K562 (cell line): ENCODE measurements around the gene LMAN1L. TPM values are rescaled to one million over a fixed set of nuclear protein-coding genes. Genes with fewer than 3 reads are reported as not detected.
A peak's percentile ranks its signal among the peaks of the same experiment; 100 is the strongest.

Experiments used
- ATAC-seq: fragments of 200-7000 bp; cut with Tn5 transposase; 3 replicates; pipeline ENCODE4 v1.9.1; 2020; ENCODE audit warnings: moderate library complexity
- BruUV-seq: library from RNA; stranded (reverse); fragments of 400-500 nt; replicated peaks from 2 replicates; lab custom pipeline; 2021; lab: Mats Ljungman, UMichigan
- CTCF ChIA-PET: fragments of 300-600 bp; formaldehyde crosslinking; extraction: SDS; loops from one replicate; lab custom pipeline; 2021; ENCODE audit warnings: low intra/inter-chr PET ratio; lab: Yijun Ruan, JAX
- POLR2A ChIA-PET: fragments of 300-600, 350-650 bp; sonication (Branson Sonifier 250); formaldehyde crosslinking; extraction: SDS; loops from one replicate; lab custom pipeline; 2021; ENCODE audit warnings: antibody characterized with exemption, inconsistent platforms; lab: Yijun Ruan, JAX
- DNase-seq, 4 experiments: peaks; one replicate each; pipeline versions ENCODE4 v3.0.0 to v3.0.0-alpha.2; 2011 to 2018; ENCODE audit warnings: low spot score in 3 of 4, mixed read lengths in 3 of 4; ENCODE audit errors: extremely low read depth in 1 of 4
- FAIRE-seq: peaks from 2 replicates; lab custom pipeline; 2011; peaks lifted over from hg19 to GRCh38; lab: Jason Lieb, UNC
- H2AFZ ChIP-seq: 2 replicates; pipeline ENCODE4 v1.6.0; 2011; ENCODE audit warnings: low read depth, low read length, control low read depth, inconsistent platforms
- H3K27ac ChIP-seq: fragments of 200-600 bp; 3 replicates; pipeline ENCODE4 v1.8.0; 2011; ENCODE audit warnings: low read depth, mild to moderate bottlenecking, control low read depth, inconsistent platforms, low read length, moderate library complexity, mixed read lengths; ENCODE audit errors: extremely low read depth
- H3K27me3 ChIP-seq, 2 experiments: fragments of 300-600 bp in 1 of 2; 2 replicates in 1 of 2; 3 replicates in 1 of 2; pipeline versions ENCODE4 v1.6.0 to v1.8.0; 2011; ENCODE audit warnings: inconsistent platforms in 2 of 2, low read length in 2 of 2, mild to moderate bottlenecking in 1 of 2, mixed read lengths in 1 of 2, moderate library complexity in 1 of 2; ENCODE audit not compliant: control insufficient read depth in 2 of 2, insufficient read depth in 2 of 2
- H3K36me3 ChIP-seq: fragments of 300-600 bp; 3 replicates; pipeline ENCODE4 v1.8.0; 2011; ENCODE audit warnings: mild to moderate bottlenecking, low read length, inconsistent platforms; ENCODE audit not compliant: control insufficient read depth, insufficient read depth
- H3K4me1 ChIP-seq, 2 experiments: fragments of 200-600 bp in 1 of 2; replicated peaks in 1 of 2; 2 replicates in 1 of 2; 3 replicates in 1 of 2; pipeline versions ENCODE4 v1.5.1 to v1.8.0; 2011; ENCODE audit warnings: inconsistent platforms in 2 of 2, low read length in 2 of 2, mild to moderate bottlenecking in 1 of 2, mixed read lengths in 1 of 2, moderate library complexity in 1 of 2; ENCODE audit not compliant: control insufficient read depth in 2 of 2, insufficient read depth in 2 of 2
- H3K4me2 ChIP-seq: 2 replicates; pipeline ENCODE4 v1.6.1; 2011; ENCODE audit warnings: low read length, control low read depth, inconsistent platforms, mixed read lengths; ENCODE audit not compliant: insufficient read depth
- H3K4me3 ChIP-seq: fragments of 200-600 bp; sonication (generic), shearing (Covaris generic); 2 replicates; pipeline ENCODE4 v1.5.1; 2016; ENCODE audit warnings: control low read depth, inconsistent platforms
- H3K79me2 ChIP-seq: fragments of 200-600 bp; 3 replicates; pipeline ENCODE4 v1.8.0; 2011; ENCODE audit warnings: low read length, inconsistent platforms; ENCODE audit not compliant: control insufficient read depth, insufficient read depth
- H3K9ac ChIP-seq, 2 experiments: 2 replicates each; pipeline versions ENCODE4 v1.6.0 to v1.6.1; 2011; ENCODE audit warnings: low read depth in 2 of 2, low read length in 2 of 2, control low read depth in 1 of 2, inconsistent platforms in 1 of 2, mild to moderate bottlenecking in 1 of 2, mixed read lengths in 1 of 2; ENCODE audit not compliant: insufficient read depth in 1 of 2
- H3K9me1 ChIP-seq: one replicate; pipeline ENCODE4 v1.6.0; 2011; ENCODE audit warnings: inconsistent platforms, mild to moderate bottlenecking, low read length, moderate library complexity; ENCODE audit not compliant: control insufficient read depth, insufficient read depth
- H3K9me3 ChIP-seq: replicated peaks from 2 replicates; pipeline ENCODE4 v1.5.1; 2011; ENCODE audit warnings: low read depth, low read length, inconsistent platforms; ENCODE audit not compliant: control insufficient read depth, insufficient read depth
- H4K20me1 ChIP-seq: replicated peaks from 2 replicates; pipeline ENCODE4 v1.6.1; 2011; ENCODE audit warnings: low read length, inconsistent platforms, mixed read lengths; ENCODE audit not compliant: control insufficient read depth, insufficient read depth
- FOXA3 ChIP-seq, 2 experiments: fragments of 450-650 bp in 1 of 2; sonication (generic) in 1 of 2; formaldehyde crosslinking; IDR thresholded peaks in 1 of 2; conservative IDR thresholded peaks in 1 of 2; 2 replicates each; pipeline versions ENCODE4 v1.4.0 to v1.8.0; 2020 to 2022; ENCODE audit warnings: mild to moderate bottlenecking in 2 of 2, missing genetic modification reagents in 1 of 2
- GABPB1 ChIP-seq: sonication (generic); formaldehyde crosslinking; IDR thresholded peaks from 2 replicates; pipeline ENCODE4 v1.8.0; 2022; ENCODE audit warnings: mild to moderate bottlenecking, missing genetic modification reagents
- GTF2E2 ChIP-seq: fragments of 200-800 bp; sonication (Bioruptor generic); IDR thresholded peaks from 2 replicates; pipeline ENCODE4 v1.6.1; 2016; ENCODE audit warnings: missing genetic modification characterization, missing compliant biosample characterization
- HNRNPLL ChIP-seq: fragments of 200-400 bp; formaldehyde crosslinking; IDR thresholded peaks from 2 replicates; pipeline ENCODE4 v1.6.1; 2017; ENCODE audit warnings: low read length, low read depth, mild to moderate bottlenecking; ENCODE audit not compliant: poor library complexity, severe bottlenecking
- MBD2 ChIP-seq: sonication (generic); IDR thresholded peaks from 2 replicates; pipeline ENCODE4 v1.6.1; 2016; ENCODE audit warnings: low read depth, borderline replicate concordance
- POLR2AphosphoS2 ChIP-seq: IDR thresholded peaks from 2 replicates; pipeline ENCODE4 v1.6.1; 2012; ENCODE audit warnings: low read length, improper control_type of control experiment
- PYGO2 ChIP-seq: fragments of 450-650 bp; IDR thresholded peaks from 2 replicates; pipeline ENCODE4 v1.6.1; 2016; ENCODE audit warnings: mild to moderate bottlenecking, missing genetic modification characterization, moderate library complexity, missing compliant biosample characterization
- SMAD4 ChIP-seq: fragments of 250-450 bp; sonication (Bioruptor Pico); conservative IDR thresholded peaks from 2 replicates; pipeline ENCODE4 v1.8.0; 2021; ENCODE audit warnings: inconsistent platforms, mild to moderate bottlenecking, moderate library complexity
- WGBS: fragments of 100-300 bp; shearing (Covaris generic); methylation state at CpG from one replicate; pipeline ENCODE4 v1.1.6; 2016; ENCODE audit warnings: low coverage, mixed read lengths; ENCODE audit not compliant: insufficient coverage; ENCODE audit errors: missing lambda C conversion rate; 5-methylcytosine and 5-hydroxymethylcytosine counted together
- in situ Hi-C: fragments of 300-500 bp; cut with MboI; formaldehyde crosslinking; loops from 4 replicates; pipeline ENCODE4 v1.15.0; 2018; ENCODE audit warnings: inconsistent platforms, mixed read lengths
- intact Hi-C: fragments of 100-400 bp; cut with micrococcal nuclease; formaldehyde crosslinking; loops from 2 replicates; pipeline ENCODE4 v1.14.2; 2022
- polyA plus RNA-seq, 8 experiments: library from polyadenylated mRNA; depleted of rRNA in 4 of 8; stranded (reverse) in 5 of 8; unstranded in 3 of 8; fragments of >200 nt; fragmentation: Nextera tagmentation in 2 of 8; fragmentation: Illumina TruSeq in 1 of 8; extraction: Ambion mirVana in 2 of 8; extraction: Trizol in 1 of 8; gene quantifications; 2 replicates each; pipeline versions ENCODE4 v1.2.1 to v1.2.3, GENCODE V29; 2011 to 2014; ENCODE audit warnings: inconsistent platforms in 1 of 8, missing spikeins in 1 of 8
- total RNA-seq, 7 experiments: library from RNA; depleted of rRNA in 6 of 7; stranded (reverse); fragments of >200 nt in 6 of 7; fragmentation: Illumina TruSeq in 2 of 7; extraction: Trizol in 2 of 7; gene quantifications; 2 replicates each; pipeline versions ENCODE4 v1.2.1 to v1.2.3, GENCODE V29; 2011 to 2021; ENCODE audit warnings: low replicate concordance in 1 of 7
- TF ChIP-seq, protein P1 (sequence below): sonication (generic); formaldehyde crosslinking; IDR thresholded peaks from 2 replicates; pipeline ENCODE4 v1.8.0; 2022; ENCODE audit warnings: mild to moderate bottlenecking, missing genetic modification reagents
- TF ChIP-seq, protein P2 (sequence below): fragments of 450-650 bp; IDR thresholded peaks from 2 replicates; pipeline ENCODE4 v1.6.1; 2016
- TF ChIP-seq, protein P3 (sequence below): fragments of 250-450 bp; sonication (Bioruptor Pico); IDR thresholded peaks from 2 replicates; pipeline ENCODE4 v1.5.0; 2020; ENCODE audit warnings: mild to moderate bottlenecking, borderline replicate concordance

LMAN1L gene
- total and polyA plus RNA-seq, 9 of the 15 experiments (the other 6 are each of a cell fraction or from before 2014, with no cell fraction given), result not detected

DNA sequence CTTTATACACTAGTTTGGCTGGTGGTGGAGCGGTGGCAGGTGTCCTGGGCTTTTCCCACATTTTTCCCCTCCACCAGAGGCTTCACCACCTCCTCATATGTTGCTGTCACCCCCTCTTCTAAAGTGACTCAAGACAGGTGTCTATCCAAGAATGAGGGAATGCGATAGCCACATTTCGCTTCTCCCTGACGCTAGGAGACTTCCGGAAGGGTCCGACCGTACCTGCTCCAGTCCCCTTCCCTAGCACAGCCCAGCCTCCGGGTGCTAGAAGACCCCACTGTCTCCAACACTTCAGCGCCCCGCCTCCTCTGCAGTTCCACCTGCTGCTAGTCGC is 60.0 kb downstream of the LMAN1L start (continued):
- TF ChIP-seq, protein P1, sequence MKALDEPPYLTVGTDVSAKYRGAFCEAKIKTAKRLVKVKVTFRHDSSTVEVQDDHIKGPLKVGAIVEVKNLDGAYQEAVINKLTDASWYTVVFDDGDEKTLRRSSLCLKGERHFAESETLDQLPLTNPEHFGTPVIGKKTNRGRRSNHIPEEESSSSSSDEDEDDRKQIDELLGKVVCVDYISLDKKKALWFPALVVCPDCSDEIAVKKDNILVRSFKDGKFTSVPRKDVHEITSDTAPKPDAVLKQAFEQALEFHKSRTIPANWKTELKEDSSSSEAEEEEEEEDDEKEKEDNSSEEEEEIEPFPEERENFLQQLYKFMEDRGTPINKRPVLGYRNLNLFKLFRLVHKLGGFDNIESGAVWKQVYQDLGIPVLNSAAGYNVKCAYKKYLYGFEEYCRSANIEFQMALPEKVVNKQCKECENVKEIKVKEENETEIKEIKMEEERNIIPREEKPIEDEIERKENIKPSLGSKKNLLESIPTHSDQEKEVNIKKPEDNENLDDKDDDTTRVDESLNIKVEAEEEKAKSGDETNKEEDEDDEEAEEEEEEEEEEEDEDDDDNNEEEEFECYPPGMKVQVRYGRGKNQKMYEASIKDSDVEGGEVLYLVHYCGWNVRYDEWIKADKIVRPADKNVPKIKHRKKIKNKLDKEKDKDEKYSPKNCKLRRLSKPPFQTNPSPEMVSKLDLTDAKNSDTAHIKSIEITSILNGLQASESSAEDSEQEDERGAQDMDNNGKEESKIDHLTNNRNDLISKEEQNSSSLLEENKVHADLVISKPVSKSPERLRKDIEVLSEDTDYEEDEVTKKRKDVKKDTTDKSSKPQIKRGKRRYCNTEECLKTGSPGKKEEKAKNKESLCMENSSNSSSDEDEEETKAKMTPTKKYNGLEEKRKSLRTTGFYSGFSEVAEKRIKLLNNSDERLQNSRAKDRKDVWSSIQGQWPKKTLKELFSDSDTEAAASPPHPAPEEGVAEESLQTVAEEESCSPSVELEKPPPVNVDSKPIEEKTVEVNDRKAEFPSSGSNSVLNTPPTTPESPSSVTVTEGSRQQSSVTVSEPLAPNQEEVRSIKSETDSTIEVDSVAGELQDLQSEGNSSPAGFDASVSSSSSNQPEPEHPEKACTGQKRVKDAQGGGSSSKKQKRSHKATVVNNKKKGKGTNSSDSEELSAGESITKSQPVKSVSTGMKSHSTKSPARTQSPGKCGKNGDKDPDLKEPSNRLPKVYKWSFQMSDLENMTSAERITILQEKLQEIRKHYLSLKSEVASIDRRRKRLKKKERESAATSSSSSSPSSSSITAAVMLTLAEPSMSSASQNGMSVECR (CRISPR knock-in tag), result 0 out of 2 replicates have a peak, but pooled peaks have one; percentile 11
- 0 out of 2 replicates have a peak, but pooled peaks have one; percentile 10 for TF ChIP-seq GTF2E2

DNA sequence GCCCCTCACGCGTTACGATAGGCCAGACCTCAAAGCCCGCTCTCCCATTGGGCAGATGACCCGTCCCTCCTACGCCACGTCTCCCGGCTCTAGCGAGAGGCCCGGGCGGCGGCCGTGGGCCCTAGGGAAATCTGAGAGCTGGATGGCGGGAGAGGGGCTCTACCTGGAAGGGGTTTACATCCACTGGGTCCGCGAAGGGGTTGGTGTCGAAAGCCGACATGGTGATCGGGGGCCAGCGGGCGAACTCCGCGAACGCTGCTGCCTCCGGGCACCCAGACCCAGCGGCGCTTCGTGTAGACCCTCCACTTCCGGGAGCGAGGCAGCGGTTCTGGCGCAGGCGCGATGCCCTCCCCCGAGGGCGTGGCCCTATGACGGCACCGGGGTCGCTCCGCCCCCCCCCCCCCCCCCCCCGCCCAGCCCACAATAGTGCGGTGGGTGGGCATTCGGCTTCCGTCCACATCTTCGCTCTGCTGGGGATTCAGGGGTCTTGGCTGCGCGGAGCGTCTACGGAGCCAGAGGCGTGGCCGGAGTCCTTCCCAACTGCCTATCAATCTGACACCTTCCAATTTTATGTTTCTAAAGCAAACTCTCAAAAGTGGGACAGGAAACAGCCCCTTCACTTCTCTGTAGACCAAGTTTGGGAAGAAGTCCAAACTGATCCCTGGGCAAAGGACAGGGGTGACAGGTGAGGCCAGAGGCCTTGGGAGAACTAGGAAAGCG is 60.6 kb downstream of the LMAN1L start, which contains the start of gene SCAMP2:
Gene SCAMP2 (minus strand): TSS at position 330 of the 720 bp plus-strand sequence. CDS start 110 bp downstream, at position 220.
- peak; percentile 85 for FAIRE-seq
- intact Hi-C loops (no loop called here), in situ Hi-C loops (no loop called here)
- no TSS peak for BruUV-seq
- under 1% methylated on average over 26 of the region's 52 CpGs for WGBS
- POLR2A ChIA-PET, result interaction anchor here (1.1 to 1.5 kb wide), 2 partner anchors 10 to 33 kb away, joined by 4 to 5 read pairs; no protein-coding TSS in a partner anchor
- Histone ChIP-seq H3K9ac (peak within 1 kb of the TSS; percentile 93 to 99), H3K4me3 (peak within 1 kb of the TSS; percentile 76), H3K4me2 (peak within 1 kb of the TSS; percentile 99), H3K27me3 (no peaks in the 10 kb centered on the region), H3K9me1 (no peaks in the 10 kb centered on the region), H4K20me1 (peaks cover 10% of the 10 kb centered on the region; the same call in 1 of the 2 replicates), H3K4me1 (peaks cover 17 to 19% of the 10 kb centered on the region in 2 experiments; a peak in 4 of 5 replicates), H2AFZ (peak within 1 kb of the TSS; percentile 98), H3K36me3 (peaks cover 24% of the 10 kb centered on the region), H3K79me2 (peaks cover 45% of the 10 kb centered on the region), H3K27ac (peak within 1 kb of the TSS; percentile 93), H3K9me3 (no peaks in the 10 kb centered on the region; the same call in 1 of the 2 replicates)
- peak; percentile 100 for ATAC-seq
- CTCF ChIA-PET, result no interaction called here
- DNase-seq, result peak; percentile 95 to 98 (median 96)
- TF ChIP-seq MBD2 (peak; percentile 85), PYGO2 (tag) (no peak), FOXA3 (CRISPR knock-in tag; conservative IDR thresholded peaks at IDR 0.05 in 1 of 2, IDR thresholded peaks at IDR 0.05 in 1 of 2) (0 out of 4 replicates have a peak, but pooled peaks of 1 of the 2 experiments have one; percentile 19), HNRNPLL (peak; percentile 51), POLR2AphosphoS2 (0 out of 2 replicates have a peak, but pooled peaks have one; percentile 42), SMAD4 (CRISPR knock-in tag) (0 out of 2 replicates have a peak, but pooled peaks have one; percentile 55), GABPB1 (peak; percentile 89)
- TF ChIP-seq, protein P2, sequence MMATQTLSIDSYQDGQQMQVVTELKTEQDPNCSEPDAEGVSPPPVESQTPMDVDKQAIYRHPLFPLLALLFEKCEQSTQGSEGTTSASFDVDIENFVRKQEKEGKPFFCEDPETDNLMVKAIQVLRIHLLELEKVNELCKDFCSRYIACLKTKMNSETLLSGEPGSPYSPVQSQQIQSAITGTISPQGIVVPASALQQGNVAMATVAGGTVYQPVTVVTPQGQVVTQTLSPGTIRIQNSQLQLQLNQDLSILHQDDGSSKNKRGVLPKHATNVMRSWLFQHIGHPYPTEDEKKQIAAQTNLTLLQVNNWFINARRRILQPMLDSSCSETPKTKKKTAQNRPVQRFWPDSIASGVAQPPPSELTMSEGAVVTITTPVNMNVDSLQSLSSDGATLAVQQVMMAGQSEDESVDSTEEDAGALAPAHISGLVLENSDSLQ, result peak; percentile 99
- TF ChIP-seq, protein P3, sequence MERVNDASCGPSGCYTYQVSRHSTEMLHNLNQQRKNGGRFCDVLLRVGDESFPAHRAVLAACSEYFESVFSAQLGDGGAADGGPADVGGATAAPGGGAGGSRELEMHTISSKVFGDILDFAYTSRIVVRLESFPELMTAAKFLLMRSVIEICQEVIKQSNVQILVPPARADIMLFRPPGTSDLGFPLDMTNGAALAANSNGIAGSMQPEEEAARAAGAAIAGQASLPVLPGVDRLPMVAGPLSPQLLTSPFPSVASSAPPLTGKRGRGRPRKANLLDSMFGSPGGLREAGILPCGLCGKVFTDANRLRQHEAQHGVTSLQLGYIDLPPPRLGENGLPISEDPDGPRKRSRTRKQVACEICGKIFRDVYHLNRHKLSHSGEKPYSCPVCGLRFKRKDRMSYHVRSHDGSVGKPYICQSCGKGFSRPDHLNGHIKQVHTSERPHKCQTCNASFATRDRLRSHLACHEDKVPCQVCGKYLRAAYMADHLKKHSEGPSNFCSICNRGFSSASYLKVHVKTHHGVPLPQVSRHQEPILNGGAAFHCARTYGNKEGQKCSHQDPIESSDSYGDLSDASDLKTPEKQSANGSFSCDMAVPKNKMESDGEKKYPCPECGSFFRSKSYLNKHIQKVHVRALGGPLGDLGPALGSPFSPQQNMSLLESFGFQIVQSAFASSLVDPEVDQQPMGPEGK (CRISPR knock-in tag), result no peak
